Measurements from ENCODE around the gene CASZ1.

CASZ1 gene

GRCh38 chr1:10793129-10793651 is 3.3 kb downstream of the CASZ1 start:
- no peak for DNase-seq (ENCODE audit: low read depth)

GRCh38 chr1:10791105-10791951 is 5.1 kb downstream of the CASZ1 start:
- no peak for DNase-seq (ENCODE audit: low read depth)

- no peak for DNase-seq (ENCODE audit: low read depth)
Observed at GRCh38 chr1:10789803-10790702, 6.4 kb downstream of the CASZ1 start.

- DNase-seq (ENCODE audit: low read depth) = no peak
Observed at GRCh38 chr1:10789047-10789791, 7.2 kb downstream of the CASZ1 start.

GRCh38 chr1:10788592-10789006 is 7.8 kb downstream of the CASZ1 start:
- no peak for DNase-seq (ENCODE audit: low read depth)

GRCh38 chr1:10787286-10787685 is 9.2 kb downstream of the CASZ1 start:
- no peak for DNase-seq (ENCODE audit: low read depth)

GRCh38 chr1:10785728-10786638 is 10.5 kb downstream of the CASZ1 start:
- no peak for DNase-seq (ENCODE audit: low read depth)

GRCh38 chr1:10784998-10785727 is 11.3 kb downstream of the CASZ1 start:
- no peak for DNase-seq (ENCODE audit: low read depth)

- no peak for DNase-seq (ENCODE audit: low read depth)
Observed at GRCh38 chr1:10782491-10783244, 13.8 kb downstream of the CASZ1 start.

- DNase-seq (ENCODE audit: low read depth) = no peak
Observed at GRCh38 chr1:10781137-10781536, 15.3 kb downstream of the CASZ1 start.

GRCh38 chr1:10779841-10780240 is 16.6 kb downstream of the CASZ1 start:
- no peak for DNase-seq (ENCODE audit: low read depth)

- DNase-seq (ENCODE audit: low read depth) = no peak
Observed at GRCh38 chr1:10779201-10779600, 17.2 kb downstream of the CASZ1 start.

- DNase-seq (ENCODE audit: low read depth) = no peak
Observed at GRCh38 chr1:10778640-10779039, 17.8 kb downstream of the CASZ1 start.

- no peak for DNase-seq (ENCODE audit: low read depth)
Observed at GRCh38 chr1:10777749-10778574, 18.5 kb downstream of the CASZ1 start.

GRCh38 chr1:10776190-10776905 is 20.1 kb downstream of the CASZ1 start:
- DNase-seq (ENCODE audit: low read depth) = no peak

- no peak for DNase-seq (ENCODE audit: low read depth)
Observed at GRCh38 chr1:10775763-10776162, 20.7 kb downstream of the CASZ1 start.

- no peak for DNase-seq (ENCODE audit: low read depth)
Observed at GRCh38 chr1:10774615-10775310, 21.7 kb downstream of the CASZ1 start.

Data from non-pigmented ciliary epithelial cell (primary cell).